Dedifferentiated amniotic fluid mesenchymal stem cell (primary cell): ENCODE data around the gene DIPK1A.

Source experiments
- DNase-seq: peaks from one replicate; pipeline ENCODE4 v3.0.0-alpha.2; 2016; ENCODE audit errors: extremely low spot score

Gene DIPK1A

DNA sequence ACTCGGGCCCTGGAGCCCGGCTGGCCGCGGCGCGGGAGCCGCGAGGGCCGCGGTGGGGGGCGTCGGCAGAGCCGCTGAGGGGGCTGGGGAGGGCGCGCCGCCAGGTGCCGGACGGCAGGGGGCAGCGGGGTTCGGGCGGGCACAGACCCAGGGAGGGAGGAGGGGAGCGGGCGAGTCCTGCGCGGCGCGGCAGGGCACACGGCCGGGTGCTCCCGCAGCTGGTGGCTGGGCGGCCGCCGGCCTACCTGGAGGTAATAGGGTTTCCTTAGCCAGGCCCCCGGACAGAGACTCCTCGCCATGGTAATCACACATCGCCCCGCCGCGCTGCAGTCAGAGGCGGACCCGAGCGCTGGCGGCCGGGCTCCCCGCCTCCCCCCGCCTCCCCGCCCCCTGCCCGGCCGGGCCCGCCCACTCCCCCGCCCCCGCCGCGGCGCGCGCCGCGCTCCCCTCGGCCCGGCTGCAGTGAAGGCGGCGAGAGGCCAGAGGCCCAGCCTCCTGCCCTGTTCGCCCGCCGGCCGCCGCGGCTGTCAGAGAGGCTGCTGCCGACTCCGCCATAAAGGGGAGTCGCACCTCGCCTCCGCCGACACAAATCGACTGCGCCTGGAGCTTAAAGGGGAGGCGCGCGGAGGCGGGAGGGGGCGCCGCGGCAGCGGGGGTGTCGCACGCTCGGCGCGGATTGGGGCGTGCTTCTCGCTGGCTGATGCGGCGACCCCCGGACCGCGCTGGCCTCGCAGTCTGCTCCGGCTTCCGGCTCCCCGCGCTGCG is at the start of gene DIPK1A:
TSS of gene DIPK1A (minus strand) at position 332 of the 765 bp plus-strand sequence. CDS start at position 299, 33 bp downstream.
- peak; percentile 19 for DNase-seq

DNA sequence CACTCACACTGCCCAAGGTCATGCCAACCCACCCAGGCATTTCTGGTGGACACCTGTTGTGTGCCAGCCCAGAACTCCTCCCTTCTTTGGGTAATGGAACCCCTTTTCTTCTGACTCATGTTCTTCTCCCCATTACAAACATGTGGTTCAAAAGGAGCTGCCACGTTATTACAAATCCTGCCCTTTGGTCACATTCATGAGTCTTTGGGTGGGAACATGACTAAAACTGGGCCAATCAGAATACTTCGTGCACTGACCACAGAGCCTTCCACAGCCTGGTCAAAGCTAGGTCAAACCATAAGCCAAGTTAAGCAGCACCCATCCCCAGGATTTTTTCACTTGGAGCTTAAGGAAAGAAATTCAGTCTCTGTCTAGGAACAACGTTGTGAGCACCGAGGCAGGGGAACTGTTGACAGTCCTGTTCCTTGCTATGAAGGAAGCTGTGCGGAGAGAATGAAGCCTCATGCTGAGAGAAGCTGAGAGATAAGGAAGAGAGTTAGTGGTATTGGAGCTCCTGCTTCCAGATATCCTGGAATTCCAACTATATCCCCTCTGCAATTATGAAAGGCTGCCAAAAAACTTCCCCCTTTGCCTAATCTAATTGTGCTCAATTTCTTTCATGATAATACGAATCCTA is 46.8 kb upstream of the DIPK1A start:
- DNase-seq = no peak

DNA sequence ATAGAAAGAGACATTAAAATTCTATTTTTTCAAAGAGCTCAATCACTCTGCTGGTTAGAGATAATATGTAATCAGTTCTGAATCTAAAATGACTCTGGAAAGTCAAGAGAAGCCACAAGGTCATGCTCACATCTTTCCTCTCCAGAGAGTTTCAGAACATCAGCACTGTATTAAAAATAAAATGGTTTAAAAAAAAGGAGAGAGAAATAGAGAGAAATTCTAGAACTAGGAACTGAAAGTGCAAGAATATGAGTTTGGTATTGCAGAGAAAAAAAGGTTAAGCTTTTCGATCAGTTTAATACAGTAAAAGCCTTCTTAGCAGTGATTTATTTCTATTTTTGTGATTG is 44.0 kb upstream of the DIPK1A start:
- no peak for DNase-seq

DNA sequence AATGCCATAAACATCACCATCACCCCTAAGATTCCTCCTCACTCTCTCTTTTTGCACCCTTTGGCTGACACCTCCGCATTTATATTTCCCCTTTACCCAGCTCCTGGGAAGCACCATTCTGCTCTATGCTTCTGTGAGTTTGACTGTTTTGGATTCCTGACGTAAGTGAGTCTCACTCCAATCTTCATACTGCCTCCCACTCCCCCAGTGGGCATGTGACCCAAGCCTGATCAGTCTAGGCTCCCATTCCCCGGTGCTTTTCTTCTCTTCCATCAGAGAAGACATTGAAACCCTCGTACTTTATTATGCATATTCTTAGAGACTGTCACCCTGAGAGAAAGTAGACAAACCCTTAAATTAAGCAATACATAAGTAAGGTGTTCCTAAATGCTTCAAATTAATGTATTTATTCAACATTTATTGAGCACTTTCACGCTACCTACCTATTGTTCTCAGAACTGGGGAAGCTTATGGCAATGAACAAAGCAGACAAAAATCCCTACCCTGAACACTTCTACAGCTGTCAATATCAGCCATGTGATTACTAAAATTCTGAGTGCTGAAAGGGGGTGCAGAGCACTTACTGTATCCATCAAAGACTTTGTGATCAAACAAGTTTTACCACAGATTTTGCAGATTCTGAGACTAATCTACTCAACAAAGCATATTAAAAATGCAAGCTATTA is 43.4 kb upstream of the DIPK1A start:
- no peak for DNase-seq

DNA sequence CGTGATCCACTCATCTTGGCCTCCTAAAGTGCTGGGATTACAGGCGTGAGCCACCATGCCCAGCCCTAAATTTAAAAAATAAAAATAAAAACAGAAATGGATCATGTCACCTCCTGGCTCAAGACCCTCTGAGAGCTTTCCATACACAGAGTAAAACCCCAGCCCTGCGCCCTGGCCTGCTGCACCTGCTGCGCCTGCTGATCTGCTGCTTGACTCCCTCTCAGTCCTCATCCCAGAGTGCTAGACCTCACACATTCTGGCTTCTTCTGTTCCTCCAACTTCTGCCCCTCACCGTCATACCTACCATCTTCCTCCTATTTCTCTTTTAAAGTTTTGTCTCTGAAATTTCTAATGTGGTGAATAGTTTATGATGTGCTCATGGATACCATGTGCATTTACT is 42.7 kb upstream of the DIPK1A start:
- DNase-seq = no peak

DNA sequence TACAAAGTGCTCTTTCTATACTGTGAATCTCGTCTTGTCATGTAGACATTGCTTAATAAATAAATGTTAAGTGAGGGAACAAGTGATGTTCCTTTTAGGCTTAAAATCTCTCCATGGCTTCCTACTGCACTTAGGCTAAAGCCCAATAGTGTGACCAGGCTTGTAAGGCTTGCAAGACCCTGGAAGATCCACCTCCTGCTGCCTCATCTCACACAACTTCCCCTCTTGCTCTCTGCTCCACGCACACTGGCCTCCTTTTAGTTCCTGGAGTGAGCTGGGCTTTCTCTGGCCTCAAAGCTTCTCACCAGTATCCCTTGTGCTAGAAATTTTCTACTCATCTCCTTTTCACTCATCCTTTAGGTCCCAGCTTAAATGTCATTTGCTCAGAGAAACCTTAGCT is 41.5 kb upstream of the DIPK1A start:
- no peak for DNase-seq

DNA sequence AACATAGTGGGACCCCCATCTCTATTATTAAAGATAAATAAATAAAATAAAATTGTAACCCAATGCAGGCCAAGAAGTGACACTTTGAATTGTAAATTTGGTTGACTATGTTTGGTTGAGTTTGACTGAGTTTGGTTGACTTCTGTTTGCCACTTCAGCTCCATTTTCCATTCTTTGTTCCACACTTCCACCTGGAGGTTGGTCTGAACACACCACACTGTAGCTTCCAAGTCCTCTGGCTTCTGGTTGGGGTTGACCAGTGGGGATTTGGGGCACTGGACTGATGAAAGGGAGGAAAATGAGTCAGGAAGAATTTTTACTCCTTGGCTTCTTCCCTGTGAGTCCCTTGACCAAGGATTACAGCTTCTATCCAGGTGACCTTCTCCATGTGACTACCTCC is 40.6 kb upstream of the DIPK1A start:
- DNase-seq = no peak

DNA sequence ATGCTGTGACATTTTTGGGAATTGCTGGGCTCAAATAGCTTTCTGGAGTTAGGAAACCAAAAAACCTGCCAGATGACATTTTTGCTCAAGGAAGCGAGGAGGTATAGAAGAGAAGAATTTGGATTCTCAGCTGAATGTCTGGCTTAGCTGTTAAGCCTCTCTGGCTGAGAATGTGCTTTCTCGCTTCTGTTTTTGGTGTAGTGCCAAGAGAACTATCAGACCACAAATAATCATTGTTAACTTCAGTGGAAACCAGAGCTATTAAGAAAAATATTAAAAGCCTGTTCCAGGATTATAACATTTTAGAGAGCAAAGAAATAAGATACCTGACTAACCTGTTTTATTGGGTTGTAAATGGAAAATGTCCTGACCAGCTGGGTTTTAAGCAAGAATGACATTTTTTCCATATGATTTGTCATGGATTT is 39.5 kb upstream of the DIPK1A start:
- no peak for DNase-seq

DNA sequence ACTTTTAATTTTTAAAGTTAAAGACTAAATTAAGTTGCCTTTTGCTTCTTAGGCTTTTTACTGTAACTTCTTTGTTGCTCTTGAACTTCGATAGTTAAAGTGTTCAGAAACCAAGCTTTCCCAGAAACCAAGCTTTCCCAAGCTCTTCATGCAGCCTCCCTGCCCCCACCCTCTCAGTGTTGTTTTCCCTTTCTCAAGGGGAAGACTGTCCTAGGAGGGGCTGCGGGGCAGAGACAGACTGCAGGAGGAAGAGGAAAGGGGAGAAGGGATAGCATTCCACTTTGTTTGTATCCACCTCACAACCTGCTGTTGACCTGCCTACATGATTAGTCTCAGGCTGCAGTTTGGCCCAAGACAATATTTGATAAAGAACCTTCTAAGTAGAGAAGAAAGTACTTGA is 39.0 kb upstream of the DIPK1A start:
- no peak for DNase-seq

DNA sequence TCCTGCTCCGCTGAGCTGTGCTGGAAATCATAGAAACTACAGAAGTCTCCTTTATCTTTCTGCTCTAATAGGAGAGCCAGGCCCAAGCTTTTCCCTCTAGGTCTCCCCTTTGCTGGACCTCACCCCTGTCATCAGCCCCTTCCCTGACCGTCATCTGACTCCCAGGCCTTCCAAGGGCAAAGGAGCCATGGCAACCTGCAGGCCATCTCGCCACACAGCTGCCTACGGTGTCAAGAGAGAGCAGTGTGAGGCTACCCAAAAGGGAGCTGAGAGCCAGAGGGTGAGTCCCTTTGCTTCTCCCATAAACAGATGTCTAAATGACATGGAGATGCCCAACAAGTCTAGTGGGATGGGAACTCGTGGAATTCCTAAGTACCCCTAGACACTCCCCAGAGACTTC is 37.6 kb upstream of the DIPK1A start:
- no peak for DNase-seq

DNA sequence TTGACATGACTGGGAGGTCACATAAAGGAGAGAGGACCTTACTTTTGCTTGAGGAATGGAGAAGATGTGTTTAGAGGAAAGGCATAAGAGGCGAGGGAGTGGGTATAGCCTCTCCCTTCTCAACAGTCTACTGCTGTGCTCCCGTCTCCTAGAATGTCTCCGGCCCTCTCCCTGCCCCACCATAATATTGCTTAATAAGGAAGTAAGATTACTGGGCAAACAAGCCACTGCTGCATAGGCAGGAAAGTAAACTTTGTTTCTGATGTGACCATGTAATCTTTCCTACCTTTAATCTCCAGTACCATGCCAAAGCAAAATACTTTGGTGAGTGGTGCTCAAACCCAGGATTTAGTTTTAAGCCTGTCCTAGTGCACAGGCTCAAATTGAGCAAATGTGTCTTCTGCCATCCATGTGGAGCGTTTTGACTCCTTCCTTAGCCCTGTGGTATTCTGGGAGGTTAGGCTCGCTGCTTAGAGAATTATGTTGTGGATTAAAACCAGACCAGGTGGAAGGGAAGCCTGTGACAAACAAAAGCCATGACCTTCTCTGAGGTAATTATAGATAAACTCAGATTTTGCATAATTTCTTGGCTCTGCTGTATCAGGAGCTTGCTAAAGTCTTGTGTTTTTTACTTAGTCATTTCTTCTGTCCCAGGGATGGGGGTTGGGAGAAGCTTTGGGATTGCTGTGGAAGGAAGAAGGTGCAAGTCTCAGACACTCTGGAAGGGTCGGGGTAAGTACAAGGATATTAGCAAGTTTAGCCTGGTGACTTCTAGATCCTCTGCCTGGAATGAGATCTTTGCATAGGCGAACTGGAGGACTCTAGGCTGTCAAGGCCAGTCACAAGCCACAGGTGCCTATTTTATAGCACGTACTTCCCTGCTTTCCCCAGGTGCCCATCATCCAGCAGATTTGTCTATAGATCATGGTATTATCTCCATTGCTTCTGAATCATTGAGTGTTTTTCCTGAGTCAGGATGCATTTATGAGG is 34.5 kb upstream of the DIPK1A start:
- no peak for DNase-seq

DNA sequence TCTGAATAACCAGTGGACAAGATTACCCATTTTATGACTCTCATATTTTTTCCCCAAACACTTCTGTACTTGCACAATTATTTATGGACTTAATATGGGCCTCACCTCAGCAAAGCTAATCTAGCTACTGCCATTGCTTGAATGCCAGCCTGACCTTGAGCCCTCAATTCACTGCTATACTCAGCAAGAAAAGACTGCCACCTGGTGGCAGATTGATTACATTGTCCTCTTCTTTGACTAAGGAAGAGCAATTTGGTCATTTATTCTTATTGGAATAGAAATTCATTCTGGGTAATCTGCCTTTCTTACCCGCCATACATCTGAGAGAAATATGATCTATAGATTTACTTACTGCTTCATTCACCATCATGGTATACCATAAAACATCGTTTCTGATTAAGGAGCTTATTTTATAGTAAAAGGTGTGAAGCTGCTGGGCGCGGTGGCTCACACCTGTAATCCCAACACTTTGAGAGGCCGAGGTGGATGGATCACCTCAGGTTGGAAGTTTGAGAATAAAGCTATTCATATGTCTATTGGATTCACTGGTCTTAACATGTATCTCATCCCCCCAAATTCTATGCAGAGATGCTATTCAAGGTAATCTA is 32.9 kb upstream of the DIPK1A start:
- DNase-seq = peak; percentile 85

DNA sequence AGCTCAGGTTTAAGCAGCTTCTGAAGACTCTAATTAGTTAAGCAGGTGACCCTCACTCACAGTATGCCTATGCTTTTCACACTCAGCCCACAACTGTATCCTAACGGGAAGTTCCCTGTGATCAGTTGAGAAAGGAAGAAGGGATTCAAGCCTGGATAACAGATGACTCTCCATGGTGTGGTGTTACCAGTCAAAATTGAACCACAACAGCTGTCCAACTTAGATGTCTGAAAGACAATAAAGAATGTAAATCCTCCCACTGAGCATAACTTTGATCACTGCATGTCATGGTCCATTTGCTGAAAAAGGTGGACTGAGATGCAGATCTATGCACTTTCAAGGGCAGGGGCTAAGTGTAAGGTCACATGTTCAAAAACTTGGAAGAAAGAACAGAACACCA is 32.3 kb upstream of the DIPK1A start:
- no peak for DNase-seq

DNA sequence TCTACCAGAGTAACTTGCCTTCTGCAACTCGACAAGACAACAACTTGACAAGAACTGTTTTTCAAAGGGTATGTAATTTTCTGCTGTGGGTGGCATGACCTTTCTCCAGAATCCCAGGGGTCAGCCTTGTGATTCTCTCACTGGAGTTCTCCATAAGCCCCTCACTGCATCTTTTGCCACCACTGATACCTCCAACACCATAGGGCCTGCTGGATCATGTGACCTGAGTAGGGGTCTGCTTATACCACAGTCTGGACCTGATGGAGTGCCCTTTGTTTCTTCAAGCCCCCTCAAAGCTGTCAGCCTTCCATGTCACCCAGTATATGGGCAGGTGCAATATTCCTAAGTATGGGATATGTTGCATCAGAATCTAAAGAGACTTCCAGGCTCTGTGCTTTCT is 31.6 kb upstream of the DIPK1A start:
- DNase-seq = no peak

DNA sequence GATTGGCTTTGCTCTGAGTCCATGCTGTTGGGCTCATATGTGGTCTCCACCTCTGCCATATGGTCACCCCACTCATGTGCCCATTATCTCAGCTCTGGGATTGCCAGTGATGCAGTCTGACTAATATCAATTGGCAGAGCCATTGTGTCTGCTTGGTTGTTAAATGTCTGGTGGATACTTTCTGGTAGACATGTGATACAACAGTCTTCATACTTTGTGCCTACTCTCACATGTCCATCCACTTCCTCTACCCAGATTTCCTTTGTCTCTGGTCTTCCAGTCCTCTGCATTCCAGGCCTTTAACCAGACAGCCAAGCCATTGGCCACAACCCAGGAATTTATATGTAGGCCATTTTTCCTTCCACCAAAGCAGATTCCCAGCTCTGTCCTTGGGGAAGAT is 30.8 kb upstream of the DIPK1A start:
- no peak for DNase-seq

DNA sequence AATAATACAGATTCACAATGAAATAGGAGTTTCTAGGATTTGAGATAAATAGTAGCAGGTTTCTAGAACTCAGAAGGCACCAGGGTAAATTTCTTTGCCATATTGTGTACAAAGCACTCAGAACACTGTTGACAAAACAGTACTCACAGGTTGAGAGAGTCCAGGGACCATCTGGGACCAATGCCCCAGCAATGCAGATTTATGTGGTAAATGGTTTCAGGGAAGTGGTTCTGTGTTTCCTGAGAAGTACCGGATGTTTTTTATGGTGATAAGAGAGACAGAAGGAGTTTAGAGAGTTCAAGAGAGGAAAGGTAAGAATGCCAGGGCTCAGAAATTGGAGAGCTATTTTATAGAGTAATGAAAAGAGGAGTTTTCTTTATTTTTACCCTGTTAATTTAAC is 29.6 kb upstream of the DIPK1A start:
- DNase-seq = no peak

DNA sequence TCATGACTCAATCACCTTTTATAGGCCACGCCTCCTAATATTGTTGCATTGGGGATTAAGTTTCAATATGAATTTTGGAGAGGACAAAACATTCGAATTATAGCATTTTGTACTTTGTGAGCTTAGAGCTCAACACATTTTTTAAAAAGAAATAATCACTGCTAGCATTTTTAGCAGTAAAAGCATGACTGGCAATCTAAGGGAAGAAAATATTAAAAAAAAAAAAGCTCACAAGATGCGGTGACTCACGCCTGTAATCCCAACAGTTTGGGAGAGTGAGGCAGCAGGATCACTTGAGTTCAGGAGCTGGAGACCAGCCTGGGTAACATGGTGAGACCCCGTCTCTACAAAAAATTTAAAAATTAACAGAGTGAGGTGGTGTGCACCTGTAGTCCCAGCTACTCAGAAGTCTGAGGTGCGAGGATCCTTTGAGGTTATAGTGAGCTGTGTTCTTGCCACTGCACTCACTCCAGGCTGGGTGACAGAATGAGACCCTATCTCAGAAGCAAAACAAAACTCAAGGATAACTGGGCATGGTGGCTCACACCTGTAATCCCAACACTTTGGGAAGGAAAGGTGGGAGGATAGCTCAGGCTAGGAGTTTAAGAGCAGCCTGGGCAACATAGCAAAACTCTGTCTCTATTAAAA is 28.8 kb upstream of the DIPK1A start:
- peak; percentile 32 for DNase-seq

DNA sequence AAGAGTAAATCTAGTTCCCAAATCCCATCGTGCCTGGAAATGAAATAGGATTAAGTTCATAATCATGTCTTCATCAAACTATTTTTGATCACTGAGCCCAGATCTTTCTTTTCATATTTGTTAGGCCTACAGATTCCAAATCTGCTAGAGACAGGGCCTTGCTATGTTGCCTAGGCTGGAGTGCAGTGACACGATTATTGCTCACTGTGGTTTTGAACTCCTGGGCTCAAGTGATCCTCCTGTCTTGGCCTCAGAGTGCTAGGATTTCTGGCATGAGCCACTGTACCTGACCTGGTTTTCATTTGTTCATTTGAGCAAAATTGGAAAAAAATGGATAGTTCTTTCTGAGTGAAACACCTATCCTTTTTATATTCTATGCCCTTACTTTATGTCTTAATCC is 28.0 kb upstream of the DIPK1A start:
- DNase-seq = no peak

DNA sequence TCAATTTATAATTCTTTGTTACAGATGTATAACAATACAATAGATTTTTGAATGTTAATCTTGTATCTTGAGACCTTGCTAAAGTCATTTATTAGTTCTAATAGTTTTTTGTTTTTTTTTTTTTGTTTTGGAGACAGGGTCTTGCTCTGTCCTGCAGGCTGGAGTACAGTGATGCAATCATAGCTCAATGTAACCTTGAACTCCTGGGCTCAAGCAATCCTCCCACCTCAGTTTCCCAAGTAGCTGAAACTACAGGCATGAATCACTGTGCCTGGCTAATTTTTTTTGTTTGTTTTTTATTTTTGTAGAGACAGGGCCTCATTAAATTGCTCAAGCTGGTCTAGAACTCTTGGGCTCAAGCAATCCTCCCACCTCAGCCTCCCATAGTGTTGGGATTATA is 26.2 kb upstream of the DIPK1A start:
- no peak for DNase-seq

DNA sequence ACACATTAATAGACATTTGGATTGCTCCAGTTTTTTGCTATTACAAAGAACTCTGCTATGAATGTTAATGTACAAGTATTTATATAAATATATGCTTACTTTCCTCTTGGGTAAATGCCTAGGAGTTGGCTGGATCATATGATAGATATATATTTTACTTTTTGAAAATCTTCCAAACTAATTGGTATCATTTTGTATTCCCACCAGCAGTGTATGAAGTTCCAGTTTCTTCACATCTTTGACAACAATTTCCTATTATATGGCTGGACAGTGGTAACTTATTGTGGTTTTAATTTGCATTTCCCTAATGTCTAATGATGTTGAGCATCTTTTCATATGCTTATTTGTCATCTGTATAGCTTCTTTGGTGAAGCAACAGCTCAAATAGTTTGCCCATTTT is 23.8 kb upstream of the DIPK1A start:
- no peak for DNase-seq
